Neutrophil (primary cell): ENCODE measurements around the gene BNIP3.

Experiments
- H3K27ac ChIP-seq: fragments of 200-600 bp; sonication (generic); 2 replicates; pipeline ENCODE4 v1.5.1; 2016; ENCODE audit warnings: mild to moderate bottlenecking, moderate library complexity
- H3K27me3 ChIP-seq: fragments of 200-600 bp; sonication (generic); 2 replicates; pipeline ENCODE4 v1.6.0; 2016; ENCODE audit warnings: mild to moderate bottlenecking
- H3K36me3 ChIP-seq: fragments of 200-600 bp; sonication (generic); 2 replicates; pipeline ENCODE4 v1.5.1; 2017
- H3K4me1 ChIP-seq, 2 experiments: fragments of 200-600 bp in 1 of 2; sonication (generic) in 1 of 2; 1 replicate in 1 of 2; 2 replicates in 1 of 2; pipeline versions ENCODE4 v1.5.1 to v1.6.1; 2013 to 2016; ENCODE audit warnings: low read depth in 1 of 2, low read length in 1 of 2, mild to moderate bottlenecking in 1 of 2, moderate library complexity in 1 of 2; ENCODE audit not compliant: control insufficient read depth in 1 of 2, insufficient read depth in 1 of 2
- H3K4me3 ChIP-seq, 2 experiments: fragments of 200-600 bp in 1 of 2; sonication (generic) in 1 of 2; 1 replicate in 1 of 2; 2 replicates in 1 of 2; pipeline ENCODE4 v1.5.1; 2013 to 2016; ENCODE audit warnings: low read depth in 1 of 2, low read length in 1 of 2, mild to moderate bottlenecking in 1 of 2, moderate library complexity in 1 of 2
- H3K9me3 ChIP-seq: fragments of 200-600 bp; sonication (generic); 2 replicates; pipeline ENCODE4 v1.5.1; 2016
- CTCF ChIP-seq: fragments of 200-600 bp; sonication (generic); IDR thresholded peaks from 2 replicates; pipeline ENCODE4 v1.5.1; 2016; ENCODE audit warnings: antibody characterized with exemption

BNIP3 gene

GRCh38 chr10:131981429-131982184 lies at the start of gene BNIP3:
TSS of gene BNIP3 (minus strand) at chr10:131981923. CDS start at chr10:131981806, 117 bp downstream.
- H3K27ac ChIP-seq, result no peak within 1 kb of the TSS

GRCh38 chr10:132030898-132031463 lies 49.3 kb upstream of the BNIP3 start:
- no peak for TF ChIP-seq CTCF
- Histone ChIP-seq H3K27me3 (peaks cover 87% of the 10 kb centered on the region), H3K4me3 (no peak overlapping the region), H3K27ac (no peak overlapping the region), H3K36me3 (no peaks in the 10 kb centered on the region), H3K4me1 (no peaks in the 10 kb centered on the region), H3K9me3 (no peaks in the 10 kb centered on the region)

More at GRCh38 chr10:131981429-131982184, at the start of gene BNIP3:
- H3K4me3 ChIP-seq, result peak within 1 kb of the TSS; percentile 63 to 75
- peaks cover 9 to 18% of the 10 kb centered on the region in 2 experiments for H3K4me1 ChIP-seq
- TF ChIP-seq CTCF, result no peak
- peaks cover 89% of the 10 kb centered on the region for H3K27me3 ChIP-seq
- no peaks in the 10 kb centered on the region for H3K9me3 ChIP-seq
- H3K36me3 ChIP-seq, result no peaks in the 10 kb centered on the region

- peaks cover 83% of the 10 kb centered on the region for H3K27me3 ChIP-seq
Observed at GRCh38 chr10:132028706-132029105, 47.0 kb upstream of the BNIP3 start.

GRCh38 chr10:132027423-132027983 lies 45.8 kb upstream of the BNIP3 start:
- no peak overlapping the region for H3K27ac ChIP-seq
- TF ChIP-seq CTCF, result no peak
- no peaks in the 10 kb centered on the region for H3K36me3 ChIP-seq
- no peak overlapping the region for H3K4me3 ChIP-seq
- H3K27me3 ChIP-seq, result peaks cover 80% of the 10 kb centered on the region
- no peaks in the 10 kb centered on the region for H3K9me3 ChIP-seq
- no peaks in the 10 kb centered on the region for H3K4me1 ChIP-seq

More at GRCh38 chr10:132028706-132029105, 47.0 kb upstream of the BNIP3 start:
- no peaks in the 10 kb centered on the region for H3K9me3 ChIP-seq
- no peak overlapping the region for H3K4me3 ChIP-seq
- H3K36me3 ChIP-seq, result no peaks in the 10 kb centered on the region
- TF ChIP-seq CTCF, result no peak
- no peaks in the 10 kb centered on the region for H3K4me1 ChIP-seq
- no peak overlapping the region for H3K27ac ChIP-seq

GRCh38 chr10:132023092-132023811 lies 41.5 kb upstream of the BNIP3 start:
- no peaks in the 10 kb centered on the region for H3K4me1 ChIP-seq
- H3K27ac ChIP-seq, result no peak overlapping the region
- peaks cover 45% of the 10 kb centered on the region for H3K27me3 ChIP-seq
- no peak overlapping the region for H3K4me3 ChIP-seq
- no peaks in the 10 kb centered on the region for H3K9me3 ChIP-seq
- TF ChIP-seq CTCF, result peak; percentile 44
- H3K36me3 ChIP-seq, result no peaks in the 10 kb centered on the region
